Measurements from ENCODE around the gene BCL2L12.

Gene BCL2L12

GRCh38 chr19:49658566-49659442 is 6.9 kb upstream of the BCL2L12 start:
- no peak overlapping the region for H3K4me3 ChIP-seq (ENCODE audit: low read depth, low read length)
- H3K27me3 ChIP-seq (ENCODE audit: control insufficient read depth, insufficient read depth, low read length), result no peaks in the 10 kb centered on the region
- no peaks in the 10 kb centered on the region for H3K4me1 ChIP-seq
- no peaks in the 10 kb centered on the region for H3K36me3 ChIP-seq (ENCODE audit: control insufficient read depth, insufficient read depth, low read length)
- no peaks in the 10 kb centered on the region for H3K9me3 ChIP-seq (ENCODE audit: control insufficient read depth, low read length)
- no peak overlapping the region for H2AFZ ChIP-seq
- no peaks in the 10 kb centered on the region for H3K79me2 ChIP-seq
- no peak overlapping the region for H3K4me2 ChIP-seq (ENCODE audit: low read length)
- no peak overlapping the region for H3K27ac ChIP-seq
- H3K9ac ChIP-seq, result no peak overlapping the region
- TF ChIP-seq, protein P1, sequence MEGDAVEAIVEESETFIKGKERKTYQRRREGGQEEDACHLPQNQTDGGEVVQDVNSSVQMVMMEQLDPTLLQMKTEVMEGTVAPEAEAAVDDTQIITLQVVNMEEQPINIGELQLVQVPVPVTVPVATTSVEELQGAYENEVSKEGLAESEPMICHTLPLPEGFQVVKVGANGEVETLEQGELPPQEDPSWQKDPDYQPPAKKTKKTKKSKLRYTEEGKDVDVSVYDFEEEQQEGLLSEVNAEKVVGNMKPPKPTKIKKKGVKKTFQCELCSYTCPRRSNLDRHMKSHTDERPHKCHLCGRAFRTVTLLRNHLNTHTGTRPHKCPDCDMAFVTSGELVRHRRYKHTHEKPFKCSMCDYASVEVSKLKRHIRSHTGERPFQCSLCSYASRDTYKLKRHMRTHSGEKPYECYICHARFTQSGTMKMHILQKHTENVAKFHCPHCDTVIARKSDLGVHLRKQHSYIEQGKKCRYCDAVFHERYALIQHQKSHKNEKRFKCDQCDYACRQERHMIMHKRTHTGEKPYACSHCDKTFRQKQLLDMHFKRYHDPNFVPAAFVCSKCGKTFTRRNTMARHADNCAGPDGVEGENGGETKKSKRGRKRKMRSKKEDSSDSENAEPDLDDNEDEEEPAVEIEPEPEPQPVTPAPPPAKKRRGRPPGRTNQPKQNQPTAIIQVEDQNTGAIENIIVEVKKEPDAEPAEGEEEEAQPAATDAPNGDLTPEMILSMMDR (IDR thresholded peaks at IDR 0.05), result no peak

DNA sequence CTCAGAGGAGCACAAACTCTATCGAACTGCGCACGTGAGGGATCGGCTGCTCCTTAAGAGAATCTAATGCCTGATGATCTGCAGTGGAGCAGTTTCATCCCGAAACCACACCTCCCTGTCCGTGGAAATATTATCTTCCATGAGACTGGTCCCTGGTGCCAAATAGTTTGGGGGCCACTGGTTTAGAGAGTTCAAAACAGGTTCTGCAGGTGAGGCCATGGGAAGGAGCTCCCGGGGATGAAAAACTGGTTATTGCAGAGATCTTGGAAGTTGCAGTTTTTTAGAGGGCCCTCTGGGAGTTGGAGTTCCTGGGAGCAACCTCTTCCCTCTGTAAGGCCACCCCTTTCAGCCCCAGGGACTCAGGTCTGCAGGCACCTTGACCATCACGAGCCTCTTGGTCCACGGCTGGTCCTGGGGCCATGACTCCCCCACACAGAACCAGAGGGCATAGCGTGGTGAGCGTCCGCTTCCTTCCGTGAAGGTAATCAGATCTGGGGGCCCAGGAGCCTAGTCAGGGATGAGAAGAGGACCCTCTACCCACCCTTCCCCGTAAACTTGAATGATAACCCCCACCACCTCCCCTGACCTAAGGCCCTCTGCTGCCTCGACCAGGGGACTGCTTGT is 5.3 kb upstream of the BCL2L12 start:
- Histone ChIP-seq H3K4me1 (no peaks in the 10 kb centered on the region), H2AFZ (no peak overlapping the region), H3K9ac (no peak overlapping the region), H3K79me2 (no peaks in the 10 kb centered on the region), H3K4me2 (ENCODE audit: low read length) (no peak overlapping the region), H3K27ac (no peak overlapping the region), H3K27me3 (ENCODE audit: control insufficient read depth, insufficient read depth, low read length) (no peaks in the 10 kb centered on the region), H3K36me3 (ENCODE audit: control insufficient read depth, insufficient read depth, low read length) (no peaks in the 10 kb centered on the region), H3K9me3 (ENCODE audit: control insufficient read depth, low read length) (no peaks in the 10 kb centered on the region), H3K4me3 (ENCODE audit: low read depth, low read length) (no peak overlapping the region)
- TF ChIP-seq, protein P1 (IDR thresholded peaks at IDR 0.05), result no peak

- no peak overlapping the region for H3K4me3 ChIP-seq (ENCODE audit: low read depth, low read length)
- TF ChIP-seq, protein P1 (IDR thresholded peaks at IDR 0.05), result no peak
- no peaks in the 10 kb centered on the region for H3K9me3 ChIP-seq (ENCODE audit: control insufficient read depth, low read length)
- no peak overlapping the region for H2AFZ ChIP-seq
- no peak overlapping the region for H3K9ac ChIP-seq
- no peaks in the 10 kb centered on the region for H3K79me2 ChIP-seq
- no peaks in the 10 kb centered on the region for H3K4me1 ChIP-seq
- H3K36me3 ChIP-seq (ENCODE audit: control insufficient read depth, insufficient read depth, low read length), result no peaks in the 10 kb centered on the region
- H3K27me3 ChIP-seq (ENCODE audit: control insufficient read depth, insufficient read depth, low read length), result no peaks in the 10 kb centered on the region
- no peak overlapping the region for H3K27ac ChIP-seq
- no peak overlapping the region for H3K4me2 ChIP-seq (ENCODE audit: low read length)
Observed at GRCh38 chr19:49662011-49662410, 3.7 kb upstream of the BCL2L12 start.

- no peak overlapping the region for H3K4me2 ChIP-seq (ENCODE audit: low read length)
- TF ChIP-seq, protein P1 (IDR thresholded peaks at IDR 0.05), result no peak
- H3K9me3 ChIP-seq (ENCODE audit: control insufficient read depth, low read length), result no peaks in the 10 kb centered on the region
- no peaks in the 10 kb centered on the region for H3K4me1 ChIP-seq
- H2AFZ ChIP-seq, result no peak overlapping the region
- H3K27ac ChIP-seq, result no peak overlapping the region
- H3K4me3 ChIP-seq (ENCODE audit: low read depth, low read length), result no peak overlapping the region
- H3K79me2 ChIP-seq, result no peaks in the 10 kb centered on the region
- no peaks in the 10 kb centered on the region for H3K36me3 ChIP-seq (ENCODE audit: control insufficient read depth, insufficient read depth, low read length)
- no peaks in the 10 kb centered on the region for H3K27me3 ChIP-seq (ENCODE audit: control insufficient read depth, insufficient read depth, low read length)
- H3K9ac ChIP-seq, result no peak overlapping the region
Observed at GRCh38 chr19:49663224-49663623, 2.5 kb upstream of the BCL2L12 start.
